ENCODE results near the gene HOXB2.

HOXB2 gene

DNA sequence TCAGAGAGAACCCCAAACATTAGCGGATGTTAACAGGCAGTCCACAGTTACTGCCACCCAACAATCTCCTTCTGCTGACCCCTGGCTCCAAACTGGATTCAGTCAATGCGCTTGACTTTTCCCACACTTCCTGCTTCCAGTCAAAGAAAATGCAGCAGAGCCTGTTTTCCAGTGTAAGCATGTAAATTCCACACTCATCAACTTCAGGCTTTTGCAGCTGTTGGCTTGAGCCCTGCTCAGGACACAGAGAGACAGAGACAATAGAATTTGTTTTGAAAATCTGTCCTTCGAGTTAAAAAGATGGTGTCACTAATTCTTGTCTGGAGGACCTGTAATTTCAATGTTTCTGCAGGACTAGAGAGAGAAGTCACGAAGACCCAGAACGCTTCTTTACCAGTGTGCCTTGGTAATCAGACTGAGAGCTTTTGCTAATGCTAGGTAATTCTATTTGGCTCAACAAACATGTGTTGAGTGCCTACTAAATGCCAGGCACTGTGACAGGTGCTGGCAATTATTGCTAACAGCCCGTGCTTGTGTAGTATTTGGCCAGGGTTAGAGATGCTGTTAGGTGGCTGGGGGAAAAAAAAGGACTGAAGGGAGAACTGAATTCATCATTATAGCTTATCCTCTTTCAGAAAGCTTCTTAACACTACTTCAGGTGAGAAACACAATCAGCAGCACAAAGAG is 46.6 kb downstream of the HOXB2 start:
- H3K27ac ChIP-seq (ENCODE audit: low read depth, low read length): no peak overlapping the region

GRCh38 chr17:48497103-48497502 is 47.8 kb downstream of the HOXB2 start:
- H3F3A ChIP-seq (ENCODE audit: control insufficient read depth, insufficient read depth): no peaks in the 10 kb centered on the region
- H3K4me3 ChIP-seq (ENCODE audit: low read length): no peak overlapping the region
- H4K20me1 ChIP-seq (ENCODE audit: control insufficient read depth, insufficient read depth, low read depth, low read length): no peaks in the 10 kb centered on the region
- H3K79me2 ChIP-seq (ENCODE audit: control insufficient read depth, low read length): no peaks in the 10 kb centered on the region
- no peak overlapping the region for H3K27ac ChIP-seq (ENCODE audit: low read depth, low read length)
- no peaks in the 10 kb centered on the region for H3K9me3 ChIP-seq (ENCODE audit: control insufficient read depth, insufficient read depth, low read length)
- no peaks in the 10 kb centered on the region for H3K36me3 ChIP-seq (ENCODE audit: control insufficient read depth, low read length)
- H3K4me1 ChIP-seq (ENCODE audit: control insufficient read depth, low read length): peaks cover 3% of the 10 kb centered on the region; the same call in 1 of the 2 replicates
- H3K27me3 ChIP-seq (ENCODE audit: control insufficient read depth, low read length): peaks cover 37% of the 10 kb centered on the region
- no peak overlapping the region for H3K4me2 ChIP-seq (ENCODE audit: low read length)
- H3K9me2 ChIP-seq (replicated peaks; ENCODE audit: control insufficient read depth, low read length): no peaks in the 10 kb centered on the region
- TF ChIP-seq CTCF (IDR thresholded peaks at IDR 0.05; ENCODE audit: low read depth, low read length, poor library complexity, severe bottlenecking): no peak

More for the DNA sequence above, 46.6 kb downstream of the HOXB2 start:
- no peaks in the 10 kb centered on the region for H3K36me3 ChIP-seq (ENCODE audit: control insufficient read depth, low read length)
- H3K9me3 ChIP-seq (ENCODE audit: control insufficient read depth, insufficient read depth, low read length): no peaks in the 10 kb centered on the region
- H3K27me3 ChIP-seq (ENCODE audit: control insufficient read depth, low read length): peaks cover 41% of the 10 kb centered on the region
- no peaks in the 10 kb centered on the region for H3K9me2 ChIP-seq (replicated peaks; ENCODE audit: control insufficient read depth, low read length)
- H3K4me1 ChIP-seq (ENCODE audit: control insufficient read depth, low read length): no peaks in the 10 kb centered on the region
- H3K4me2 ChIP-seq (ENCODE audit: low read length): no peak overlapping the region
- H4K20me1 ChIP-seq (ENCODE audit: control insufficient read depth, insufficient read depth, low read depth, low read length): no peaks in the 10 kb centered on the region
- TF ChIP-seq EZH2phosphoT487 (IDR thresholded peaks at IDR 0.05; ENCODE audit: borderline replicate concordance, low read length): no peak
- TF ChIP-seq CTCF (IDR thresholded peaks at IDR 0.05; ENCODE audit: low read depth, low read length, poor library complexity, severe bottlenecking): no peak
- no peaks in the 10 kb centered on the region for H3K79me2 ChIP-seq (ENCODE audit: control insufficient read depth, low read length)
- no peaks in the 10 kb centered on the region for H3F3A ChIP-seq (ENCODE audit: control insufficient read depth, insufficient read depth)
- H3K4me3 ChIP-seq (ENCODE audit: low read length): no peak overlapping the region

DNA sequence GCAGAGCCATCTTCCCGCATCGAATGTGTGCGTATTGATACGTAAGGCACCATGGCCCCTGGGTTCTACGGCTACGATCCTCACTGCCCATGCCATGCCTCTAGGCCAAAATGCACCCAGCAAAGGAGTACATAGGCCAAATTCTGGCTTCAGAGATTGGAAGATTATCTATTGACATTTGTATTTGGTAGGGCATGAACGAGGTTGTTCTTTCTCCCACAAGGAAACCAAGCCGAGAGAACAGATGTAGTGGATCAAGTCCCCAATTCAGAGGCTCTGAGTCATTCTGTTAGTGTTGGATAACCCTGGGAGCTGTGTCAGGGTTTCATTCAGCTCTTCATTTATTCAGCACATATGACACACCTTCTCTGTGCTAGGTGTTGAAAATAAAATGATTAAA is 50.6 kb downstream of the HOXB2 start:
- Histone ChIP-seq H3K9me2 (replicated peaks; ENCODE audit: control insufficient read depth, low read length) (no peaks in the 10 kb centered on the region), H3K27me3 (ENCODE audit: control insufficient read depth, low read length) (peaks cover 32% of the 10 kb centered on the region), H3K27ac (ENCODE audit: low read depth, low read length) (no peak overlapping the region), H3K4me1 (ENCODE audit: control insufficient read depth, low read length) (peaks cover 3% of the 10 kb centered on the region; the same call in 1 of the 2 replicates), H3K36me3 (ENCODE audit: control insufficient read depth, low read length) (no peaks in the 10 kb centered on the region), H3K79me2 (ENCODE audit: control insufficient read depth, low read length) (no peaks in the 10 kb centered on the region), H3F3A (ENCODE audit: control insufficient read depth, insufficient read depth) (no peaks in the 10 kb centered on the region), H4K20me1 (ENCODE audit: control insufficient read depth, insufficient read depth, low read depth, low read length) (no peaks in the 10 kb centered on the region; the same call in 1 of the 2 replicates), H3K4me2 (ENCODE audit: low read length) (no peak overlapping the region), H3K4me3 (ENCODE audit: low read length) (no peak overlapping the region), H3K9me3 (ENCODE audit: control insufficient read depth, insufficient read depth, low read length) (no peaks in the 10 kb centered on the region)
- TF ChIP-seq EZH2phosphoT487 (IDR thresholded peaks at IDR 0.05; ENCODE audit: borderline replicate concordance, low read length) (no peak), CTCF (IDR thresholded peaks at IDR 0.05; ENCODE audit: low read depth, low read length, poor library complexity, severe bottlenecking) (no peak)

All from DOHH2 (cell line).